SK-N-SH treated with all-trans-retinoic acid at 6 μM for 48 hours (cell line): ENCODE data around the gene RHOJ.

Source experiments
- ATAC-seq: fragments of 200-7000 bp; cut with Tn5 transposase; 3 replicates; pipeline ENCODE4 v1.9.1; 2020; ENCODE audit warnings: mild to moderate bottlenecking, moderate library complexity
- ARNTL ChIP-seq: fragments of 450-650 bp; formaldehyde crosslinking; IDR thresholded peaks from 2 replicates; pipeline ENCODE4 v1.5.0; 2020; ENCODE audit warnings: low read depth, mild to moderate bottlenecking, moderate library complexity, borderline replicate concordance
- CREB5 ChIP-seq: fragments of 250-450 bp; sonication (Bioruptor Pico); IDR thresholded peaks from 2 replicates; pipeline ENCODE4 v1.5.1; 2020; ENCODE audit warnings: low read depth, mild to moderate bottlenecking, moderate library complexity
- CSDC2 ChIP-seq: fragments of 250-450 bp; sonication (Bioruptor Pico); IDR thresholded peaks from 2 replicates; pipeline ENCODE4 v1.5.0; 2020; ENCODE audit warnings: mild to moderate bottlenecking, moderate library complexity
- ESRRG ChIP-seq: fragments of 250-450 bp; sonication (Bioruptor Pico); IDR thresholded peaks from 2 replicates; pipeline ENCODE4 v1.6.1; 2021; ENCODE audit warnings: mild to moderate bottlenecking
- GLIS3 ChIP-seq: fragments of 250-450 bp; sonication (Bioruptor Pico); IDR thresholded peaks from 2 replicates; pipeline ENCODE4 v1.5.0; 2020; ENCODE audit warnings: mild to moderate bottlenecking, moderate library complexity
- ISL1 ChIP-seq: fragments of 250-450 bp; sonication (Bioruptor Pico); IDR thresholded peaks from 2 replicates; pipeline ENCODE4 v2.1.2; 2022; ENCODE audit warnings: mild to moderate bottlenecking, moderate library complexity
- OSR1 ChIP-seq: fragments of 250-450 bp; sonication (Bioruptor Pico); IDR thresholded peaks from 2 replicates; pipeline ENCODE4 v1.8.0; 2022; ENCODE audit warnings: moderate library complexity, mild to moderate bottlenecking, inconsistent platforms
- PATZ1 ChIP-seq: fragments of 250-450 bp; sonication (Bioruptor Pico); IDR thresholded peaks from 2 replicates; pipeline ENCODE4 v1.8.0; 2020; ENCODE audit warnings: mild to moderate bottlenecking, moderate library complexity, borderline replicate concordance
- PPARA ChIP-seq: fragments of 250-450 bp; sonication (Bioruptor Pico); IDR thresholded peaks from 2 replicates; pipeline ENCODE4 v1.5.0; 2020; ENCODE audit warnings: mild to moderate bottlenecking, borderline replicate concordance
- RARB ChIP-seq: fragments of 250-450 bp; sonication (Bioruptor Pico); IDR thresholded peaks from 2 replicates; pipeline ENCODE4 v1.8.0; 2021; ENCODE audit warnings: mild to moderate bottlenecking, moderate library complexity
- SNAI2 ChIP-seq: fragments of 250-450 bp; sonication (Bioruptor Pico); IDR thresholded peaks from 2 replicates; pipeline ENCODE4 v1.5.0; 2020; ENCODE audit warnings: mild to moderate bottlenecking, moderate library complexity
- TCF4 ChIP-seq: fragments of 250-450 bp; sonication (Bioruptor Pico); IDR thresholded peaks from 2 replicates; pipeline ENCODE4 v1.8.0; 2021; ENCODE audit warnings: mild to moderate bottlenecking, moderate library complexity, borderline replicate concordance
- TOX ChIP-seq: fragments of 250-450 bp; sonication (Bioruptor Pico); IDR thresholded peaks from 2 replicates; pipeline ENCODE4 v1.8.0; 2021; ENCODE audit warnings: mild to moderate bottlenecking, moderate library complexity, borderline replicate concordance
- TSHZ2 ChIP-seq: fragments of 250-450 bp; sonication (Bioruptor Pico); IDR thresholded peaks from 2 replicates; pipeline ENCODE4 v1.5.0; 2020; ENCODE audit warnings: mild to moderate bottlenecking, moderate library complexity
- ZC3H10 ChIP-seq: fragments of 250-450 bp; sonication (Bioruptor Pico); IDR thresholded peaks from 2 replicates; pipeline ENCODE4 v1.5.1; 2021; ENCODE audit warnings: mild to moderate bottlenecking, moderate library complexity
- ZFP3 ChIP-seq: fragments of 250-450 bp; sonication (Bioruptor Pico); IDR thresholded peaks from 2 replicates; pipeline ENCODE4 v1.5.0; 2020; ENCODE audit warnings: mild to moderate bottlenecking, moderate library complexity
- ZFP30 ChIP-seq: fragments of 450-650 bp; formaldehyde crosslinking; IDR thresholded peaks from 2 replicates; pipeline ENCODE4 v1.5.0; 2022; ENCODE audit warnings: mild to moderate bottlenecking, moderate library complexity
- ZNF565 ChIP-seq: fragments of 450-650 bp; formaldehyde crosslinking; conservative IDR thresholded peaks from 2 replicates; pipeline ENCODE4 v1.5.0; 2020; ENCODE audit warnings: low read depth, mild to moderate bottlenecking, moderate library complexity
- ZNF70 ChIP-seq: fragments of 450-650 bp; formaldehyde crosslinking; IDR thresholded peaks from 2 replicates; pipeline ENCODE4 v1.5.0; 2020; ENCODE audit warnings: mild to moderate bottlenecking, moderate library complexity
- ZNF8 ChIP-seq: fragments of 450-650 bp; formaldehyde crosslinking; IDR thresholded peaks from 2 replicates; pipeline ENCODE4 v1.5.0; 2020; ENCODE audit warnings: mild to moderate bottlenecking, moderate library complexity

RHOJ gene

GRCh38 chr14:63276016-63276415 is 71.8 kb downstream of the RHOJ start:
- no peak for ATAC-seq
- TF ChIP-seq ZNF565 (CRISPR knock-in tag) (no peak), PPARA (CRISPR knock-in tag) (no peak), OSR1 (CRISPR knock-in tag) (no peak), ZNF70 (CRISPR knock-in tag) (no peak), TOX (CRISPR knock-in tag) (no peak), ZC3H10 (CRISPR knock-in tag) (no peak), TSHZ2 (CRISPR knock-in tag) (no peak), RARB (no peak), ESRRG (CRISPR knock-in tag) (no peak), TCF4 (CRISPR knock-in tag) (no peak), GLIS3 (CRISPR knock-in tag) (no peak), SNAI2 (CRISPR knock-in tag) (no peak), ZFP30 (CRISPR knock-in tag) (no peak), ZNF8 (no peak), ZFP3 (CRISPR knock-in tag) (no peak)

GRCh38 chr14:63276492-63277342 is 72.5 kb downstream of the RHOJ start:
- peak; percentile 75 for ATAC-seq
- TF ChIP-seq PATZ1 (CRISPR knock-in tag) (no peak), TSHZ2 (CRISPR knock-in tag) (no peak), PPARA (CRISPR knock-in tag) (no peak), ZC3H10 (CRISPR knock-in tag) (no peak), ZNF8 (no peak), ARNTL (CRISPR knock-in tag) (no peak), OSR1 (CRISPR knock-in tag) (no peak), ZNF70 (CRISPR knock-in tag) (no peak), CREB5 (CRISPR knock-in tag) (no peak), ESRRG (CRISPR knock-in tag) (no peak), CSDC2 (no peak), RARB (no peak), TCF4 (CRISPR knock-in tag) (no peak), SNAI2 (CRISPR knock-in tag) (no peak), ISL1 (CRISPR knock-in tag) (no peak), TOX (CRISPR knock-in tag) (no peak), ZFP3 (CRISPR knock-in tag) (no peak), GLIS3 (CRISPR knock-in tag) (no peak)
